Sigmoid colon (tissue), 7 donors: Measurements from ENCODE around the gene NOC4L. TPM values are rescaled to one million over a fixed set of nuclear protein-coding genes. Genes with fewer than 3 reads are reported as not detected.

Source experiments
- DNase-seq: peaks from one replicate; pipeline ENCODE4 v3.0.0-alpha.2; 2019
- H3K27ac ChIP-seq, 4 donors: fragments of 200-600 bp; sonication (generic); one replicate each; pipeline ENCODE4 v1.5.1; 2016 to 2019; ENCODE audit warnings: mild to moderate bottlenecking in 1 of 4
- H3K27me3 ChIP-seq, 3 donors: fragments of 200-600 bp; sonication (generic); one replicate each; pipeline ENCODE4 v1.5.1; 2019; ENCODE audit warnings: mild to moderate bottlenecking in 1 of 3
- H3K36me3 ChIP-seq, 4 donors: fragments of 200-600 bp; sonication (generic); one replicate each; pipeline ENCODE4 v1.5.1; 2016 to 2019
- H3K4me1 ChIP-seq, 4 donors: fragments of 200-600 bp; sonication (generic); one replicate each; pipeline ENCODE4 v1.5.1; 2017 to 2019
- H3K4me3 ChIP-seq, 4 donors: fragments of 200-600 bp; sonication (generic); one replicate each; pipeline ENCODE4 v1.5.1; 2017 to 2019; ENCODE audit warnings: mild to moderate bottlenecking in 2 of 4, moderate library complexity in 1 of 4
- H3K9me3 ChIP-seq, 4 donors: fragments of 200-600 bp in 3 of 4; sonication (generic) in 3 of 4; one replicate each; pipeline versions ENCODE4 v1.5.1 to v1.6.1; 2013 to 2019
- CTCF ChIP-seq, 4 experiments: fragments of 450-650 bp in 3 of 4; fragments of 200-600 bp in 1 of 4; IDR thresholded peaks; one replicate each; pipeline ENCODE4 v1.5.1; 2016 to 2019; ENCODE audit warnings: antibody characterized with exemption in 4 of 4, mild to moderate bottlenecking in 3 of 4, moderate library complexity in 2 of 4
- EP300 ChIP-seq, 4 donors: sonication (generic); formaldehyde crosslinking; IDR thresholded peaks; one replicate each; pipeline ENCODE4 v1.6.1; 2017; ENCODE audit warnings: antibody characterized with exemption in 4 of 4
- POLR2A ChIP-seq, 2 donors: fragments of 450-650 bp; IDR thresholded peaks; one replicate each; pipeline ENCODE4 v1.6.1; 2016; ENCODE audit warnings: antibody characterized with exemption in 2 of 2, mild to moderate bottlenecking in 2 of 2, moderate library complexity in 2 of 2
- POLR2AphosphoS5 ChIP-seq, 4 donors: sonication (generic); formaldehyde crosslinking; IDR thresholded peaks; one replicate each; pipeline ENCODE4 v1.6.1; 2017; ENCODE audit warnings: antibody characterized with exemption in 4 of 4
- WGBS, 2 donors: extraction: QIAGEN DNeasy Blood & Tissue Kit; methylation state at CpG; one replicate each; pipeline ENCODE4 v1.1.7; 2013; 5-methylcytosine and 5-hydroxymethylcytosine counted together
- intact Hi-C: fragments of 100-400 bp; cut with DNase I; formaldehyde crosslinking; loops from one replicate; pipeline ENCODE4 v1.15.1; 2023
- polyA plus RNA-seq, 3 donors: library from polyadenylated mRNA; stranded (reverse); fragments of 200-250 nt; gene quantifications; one replicate each; pipeline ENCODE4 v1.2.3, GENCODE V29; 2013
- total RNA-seq, 4 donors: library from RNA; depleted of rRNA; stranded (reverse); fragments of >200 nt; gene quantifications; one replicate each; pipeline ENCODE4 v1.1.0, GENCODE V29; 2016
- donor health status: healthy with polysubstance abuse.
- donor health status: Bipolar disorder and iron deficiency.
- donor health status: healthy.

The NOC4L gene
- total and polyA plus RNA-seq, 7 donors = 5.4 to 34.9 (median 9.4) TPM

DNA sequence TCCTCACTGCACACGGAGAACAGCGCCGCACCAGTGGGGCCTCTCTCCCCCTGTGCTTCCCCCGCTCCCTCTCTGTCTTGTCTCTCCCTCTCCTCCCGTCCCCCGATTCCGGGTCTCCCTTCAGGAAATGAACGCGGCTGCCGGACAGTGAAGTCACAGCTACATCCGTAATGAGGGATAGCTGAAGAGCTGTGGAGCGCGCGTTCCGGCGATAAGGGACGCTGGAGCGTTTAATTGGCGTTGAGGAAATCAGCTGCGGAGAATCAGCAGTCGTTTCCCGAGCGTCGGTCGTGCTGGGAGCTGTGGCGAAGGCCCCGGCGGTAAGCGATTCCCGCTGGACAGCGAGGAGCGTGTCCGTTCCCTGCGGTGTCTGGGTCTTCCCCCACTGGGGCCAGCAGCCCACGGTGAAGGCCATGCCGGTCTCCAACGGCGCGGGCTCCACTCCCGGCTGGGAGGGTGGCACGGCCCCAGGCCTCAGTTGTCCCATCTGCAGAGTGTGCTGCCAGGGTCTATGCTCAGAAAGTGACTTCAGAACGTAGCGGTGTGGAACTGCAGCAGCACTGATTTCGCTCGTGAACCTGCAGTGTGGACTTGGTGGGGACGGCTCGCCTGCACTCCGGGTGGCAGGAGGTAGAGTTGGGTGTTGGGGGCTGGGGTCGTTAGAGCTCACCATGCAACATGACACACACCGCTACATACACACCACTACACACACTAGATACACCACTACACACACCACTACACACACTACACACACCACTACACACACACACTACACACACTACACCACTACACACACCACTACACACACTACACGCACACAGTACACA, 10.9 kb downstream of the NOC4L start:
- intact Hi-C loops = loop anchor here (10.0 kb wide), 3 partner anchors 50 to 260 kb away; no protein-coding TSS in a partner anchor
- DNase-seq = no peak
- no peak overlapping the region for H3K4me3 ChIP-seq
- H3K4me1 ChIP-seq = peaks cover 0 to 11% (median 7%) of the 10 kb centered on the region in 4 donors
- H3K36me3 ChIP-seq = peaks cover 6 to 38% (median 10%) of the 10 kb centered on the region in 4 donors
- no peaks in the 10 kb centered on the region for H3K9me3 ChIP-seq
- H3K27ac ChIP-seq = no peak overlapping the region
- H3K27me3 ChIP-seq = no peaks in the 10 kb centered on the region
- TF ChIP-seq POLR2A (IDR thresholded peaks at IDR 0.05) (no peak), CTCF (IDR thresholded peaks at IDR 0.05) (no peak), POLR2AphosphoS5 (IDR thresholded peaks at IDR 0.05) (no peak), EP300 (IDR thresholded peaks at IDR 0.05) (no peak)
- WGBS, 2 donors = 89 to 95% methylated on average over 51 of the region's 51 CpGs

- intact Hi-C loops = loop anchor here (10.0 kb wide), 3 partner anchors 49 to 259 kb away; no protein-coding TSS in a partner anchor
- DNase-seq = no peak
- no peak overlapping the region for H3K27ac ChIP-seq
- peaks cover 0 to 11% (median 7%) of the 10 kb centered on the region in 4 donors for H3K4me1 ChIP-seq
- no peaks in the 10 kb centered on the region for H3K27me3 ChIP-seq
- H3K4me3 ChIP-seq = no peak overlapping the region
- no peak for TF ChIP-seq CTCF (IDR thresholded peaks at IDR 0.05)
- TF ChIP-seq POLR2A (IDR thresholded peaks at IDR 0.05) = no peak
- no peak for TF ChIP-seq EP300 (IDR thresholded peaks at IDR 0.05)
- TF ChIP-seq POLR2AphosphoS5 (IDR thresholded peaks at IDR 0.05) = no peak
- 95 to 97% methylated on average over 10 of the region's 10 CpGs for WGBS, 2 donors
- H3K9me3 ChIP-seq = no peaks in the 10 kb centered on the region
- H3K36me3 ChIP-seq = peaks cover 6 to 35% (median 10%) of the 10 kb centered on the region in 4 donors
Measured at GRCh38 chr12:132155771-132156572, 11.7 kb downstream of the NOC4L start.

GRCh38 chr12:132156573-132157325, 12.5 kb downstream of the NOC4L start:
- Histone ChIP-seq H3K27ac (no peak overlapping the region), H3K27me3 (no peaks in the 10 kb centered on the region), H3K9me3 (no peaks in the 10 kb centered on the region), H3K4me3 (no peak overlapping the region), H3K4me1 (peaks cover 0 to 11% (median 7%) of the 10 kb centered on the region in 4 donors), H3K36me3 (peaks cover 0 to 27% (median 5%) of the 10 kb centered on the region in 4 donors)
- intact Hi-C loops = loop anchor here (10.0 kb wide), 3 partner anchors 48 to 258 kb away; no protein-coding TSS in a partner anchor
- 83 to 88% methylated on average over 8 of the region's 8 CpGs for WGBS, 2 donors
- TF ChIP-seq POLR2A (IDR thresholded peaks at IDR 0.05) (no peak), CTCF (IDR thresholded peaks at IDR 0.05) (no peak), EP300 (IDR thresholded peaks at IDR 0.05) (no peak), POLR2AphosphoS5 (IDR thresholded peaks at IDR 0.05) (no peak)
- DNase-seq = no peak

DNA sequence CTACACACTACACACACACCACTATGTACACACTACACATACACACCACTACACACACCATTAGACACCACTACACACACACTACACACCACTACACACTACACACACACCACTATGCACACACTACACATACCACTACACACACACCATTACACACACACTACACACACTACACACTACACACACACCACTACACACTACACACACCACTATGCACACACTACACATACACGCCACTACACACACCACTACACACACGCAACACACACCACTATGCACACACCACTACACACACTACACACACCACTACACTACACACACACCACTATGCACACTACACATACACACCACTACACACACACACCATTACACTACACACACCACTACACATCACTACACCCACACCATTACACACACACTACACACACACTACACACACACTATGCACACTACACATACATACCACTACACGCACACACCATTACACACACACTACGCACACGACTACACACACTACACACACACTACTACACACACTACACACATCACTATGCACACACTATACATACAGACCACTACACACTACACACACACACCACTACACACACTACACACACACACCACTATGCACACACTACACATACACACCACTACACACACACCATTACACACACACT, 13.6 kb downstream of the NOC4L start:
- H3K4me1 ChIP-seq = peaks cover 0 to 12% (median 7%) of the 10 kb centered on the region in 4 donors
- H3K4me3 ChIP-seq = no peak overlapping the region
- no peaks in the 10 kb centered on the region for H3K9me3 ChIP-seq
- H3K36me3 ChIP-seq = peaks cover 0 to 19% (median 0%) of the 10 kb centered on the region in 4 donors
- no peak overlapping the region for H3K27ac ChIP-seq
- no peak for DNase-seq
- no peak for TF ChIP-seq CTCF (IDR thresholded peaks at IDR 0.05)
- intact Hi-C loops = loop anchor here (10.0 kb wide), 3 partner anchors 47 to 257 kb away; no protein-coding TSS in a partner anchor
- H3K27me3 ChIP-seq = peaks cover 0 to 3% (median 0%) of the 10 kb centered on the region in 3 donors
- WGBS, 2 donors = 97 to 98% methylated on average over 5 of the region's 5 CpGs
